GM21526 (cell line): ENCODE data around the gene CAPN15.
"Not testable (repeated sequence)": the region's sequence is repeated elsewhere in the genome, so short reads cannot be mapped to it uniquely, and the experiment has no call there.

Source experiments
- ATAC-seq: cut with Tn5 transposase; IDR thresholded peaks from one replicate; pipeline ENCODE4 v1.9.1; 2021; ENCODE audit warnings: moderate library complexity; ENCODE audit not compliant: unreplicated experiment, low FRiP score

The CAPN15 gene

GRCh38 chr16:505479-506245 is 21.9 kb upstream of the CAPN15 start:
- ATAC-seq, result no peak

- ATAC-seq, result no peak
Measured at GRCh38 chr16:506246-506546, 21.3 kb upstream of the CAPN15 start.

DNA sequence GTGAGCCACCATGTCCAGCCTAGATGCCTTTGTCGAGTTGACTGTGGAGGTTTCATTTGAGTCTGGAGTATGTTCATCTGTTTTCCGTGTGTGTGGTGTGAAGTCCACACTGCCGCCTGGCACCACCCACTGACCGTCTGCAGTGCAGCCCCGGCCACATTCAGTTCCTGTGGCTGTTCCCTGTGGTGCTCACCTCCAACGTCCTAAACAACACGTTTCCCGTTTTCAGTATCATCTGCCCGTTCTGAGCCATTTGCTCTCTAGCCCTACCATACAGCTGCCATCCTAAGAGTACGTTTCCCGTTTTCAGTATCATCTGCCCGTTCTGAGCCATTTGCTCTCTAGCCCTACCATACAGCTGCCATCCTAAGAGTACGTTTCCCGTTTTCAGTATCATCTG is 20.0 kb upstream of the CAPN15 start:
- ATAC-seq, result not testable (repeated sequence)

GRCh38 chr16:507996-508395 is 19.5 kb upstream of the CAPN15 start:
- ATAC-seq, result no peak

GRCh38 chr16:508884-509736 is 18.4 kb upstream of the CAPN15 start:
- ATAC-seq, result no peak

DNA sequence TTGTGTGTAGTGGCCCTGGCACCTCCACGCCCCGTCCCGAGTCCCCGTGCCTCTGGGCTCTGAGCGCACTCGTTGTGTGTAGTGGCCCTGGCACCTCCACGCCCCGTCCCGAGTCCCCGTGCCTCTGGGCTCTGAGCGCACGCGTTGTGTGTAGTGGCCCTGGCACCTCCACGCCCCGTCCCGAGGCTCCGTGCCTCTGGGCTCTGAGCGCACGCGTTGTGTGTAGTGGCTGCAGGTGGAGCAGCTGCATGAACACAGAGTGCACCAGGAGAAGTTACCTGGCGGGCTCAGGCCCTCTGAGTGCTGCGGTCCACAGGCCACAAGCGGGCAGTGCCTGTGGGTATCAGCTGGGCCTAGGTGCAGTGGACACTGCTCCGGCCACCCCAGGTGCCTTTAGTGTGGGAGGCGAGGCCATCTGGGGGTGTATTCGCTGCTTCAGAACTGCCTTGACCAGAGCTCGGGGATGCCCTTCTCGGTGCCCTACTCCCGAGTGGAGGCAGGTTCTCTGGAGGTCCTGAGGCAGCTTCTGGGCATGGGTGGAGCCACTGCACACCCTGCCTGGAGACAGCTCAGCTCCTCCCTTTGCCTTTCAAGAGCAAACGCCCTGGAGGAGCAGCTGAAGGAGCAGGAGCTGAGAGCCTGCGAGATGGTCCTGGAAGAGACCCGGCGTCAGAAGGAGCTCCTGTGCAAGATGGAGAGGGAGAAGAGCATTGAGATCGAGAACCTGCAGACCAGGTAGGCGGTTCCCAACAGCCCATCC is 17.3 kb upstream of the CAPN15 start:
- no peak for ATAC-seq

DNA sequence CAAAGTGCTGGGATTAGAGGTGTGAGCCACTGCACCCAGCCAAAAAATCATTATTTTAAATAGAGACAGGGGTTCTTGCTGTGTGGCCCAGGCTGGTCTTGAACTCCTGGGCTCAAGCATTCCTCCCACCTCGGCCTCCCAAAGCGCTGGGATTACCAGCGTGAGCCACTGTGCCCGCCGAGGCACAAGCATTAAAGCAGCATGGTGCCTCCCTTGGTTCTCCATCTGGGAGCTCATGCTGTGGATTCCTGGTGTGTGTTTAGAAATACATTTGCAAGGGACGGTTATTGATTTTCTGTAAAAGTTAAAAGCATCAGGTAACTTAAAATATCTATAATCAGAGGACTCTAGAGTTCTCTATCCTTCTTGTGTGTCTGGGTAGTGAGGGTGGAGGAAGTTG is 14.7 kb upstream of the CAPN15 start:
- ATAC-seq, result no peak

DNA sequence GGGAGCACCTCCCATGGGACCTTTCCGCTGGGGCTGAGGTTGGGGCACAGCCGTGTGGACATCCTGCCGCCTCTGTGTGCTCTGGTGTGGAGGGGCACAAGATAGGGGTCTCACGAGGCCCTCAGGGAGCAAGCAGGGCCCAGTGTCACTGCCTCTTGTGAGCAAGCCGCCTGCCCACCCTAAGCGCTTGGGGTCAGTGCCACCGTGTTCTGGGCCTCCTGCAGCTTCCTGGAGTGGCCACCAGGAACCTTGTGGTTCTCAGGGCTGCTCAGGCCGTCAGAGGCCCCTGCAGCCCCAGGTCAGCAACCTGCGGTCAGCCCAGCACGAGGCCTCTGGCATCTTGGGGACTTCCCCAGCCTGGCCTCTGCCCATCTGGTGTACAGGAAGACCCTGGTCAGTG is 13.6 kb upstream of the CAPN15 start:
- no peak for ATAC-seq

DNA sequence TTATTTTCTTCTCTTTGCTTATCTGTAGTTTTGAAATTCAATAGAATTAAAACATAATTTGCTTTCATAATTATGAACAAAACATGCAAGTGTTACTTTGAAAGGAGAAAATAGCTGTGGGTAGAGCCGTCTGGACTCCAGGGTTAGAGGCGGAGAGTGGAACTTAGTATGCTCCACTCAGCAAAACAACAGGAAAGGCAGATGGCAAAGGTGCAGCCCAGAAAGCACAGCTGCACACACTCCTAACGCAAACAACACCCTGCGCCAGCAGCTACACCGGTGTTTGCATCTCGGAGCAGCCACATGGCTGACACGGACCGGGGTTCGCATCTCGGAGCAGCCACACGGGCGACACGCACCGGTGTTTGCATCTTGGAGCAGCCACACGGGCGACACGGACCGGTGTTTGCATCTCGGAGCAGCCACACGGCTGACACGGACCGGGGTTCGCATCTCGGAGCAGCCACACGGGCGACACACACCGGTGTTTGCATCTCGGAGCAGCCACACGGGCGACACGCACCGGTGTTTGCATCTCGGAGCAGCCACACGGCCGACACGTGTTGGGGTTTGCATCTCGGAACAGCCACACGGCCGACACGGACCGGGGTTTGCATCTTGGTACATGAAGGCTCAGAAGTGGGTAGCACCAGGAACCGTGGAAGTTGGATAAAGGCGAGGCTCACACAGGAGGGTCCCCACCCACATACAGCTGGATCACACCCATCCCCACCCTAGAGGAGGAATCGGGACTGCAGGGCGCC is 12.2 kb upstream of the CAPN15 start:
- ATAC-seq, result no peak

DNA sequence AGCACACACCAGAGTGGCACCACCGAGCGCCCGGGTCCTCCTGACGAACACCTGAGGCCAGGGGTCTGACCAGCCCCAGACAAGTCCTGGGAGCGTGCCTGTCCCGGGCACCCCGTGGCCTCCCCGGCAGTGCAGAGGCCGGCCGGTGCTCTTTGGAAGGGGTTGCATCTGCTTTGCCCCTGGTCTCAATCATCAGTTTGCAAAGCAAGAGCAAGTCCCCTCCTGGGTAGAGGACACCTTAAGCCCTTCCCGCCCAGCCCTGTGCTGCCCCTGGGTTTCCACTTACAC is 11.6 kb upstream of the CAPN15 start:
- ATAC-seq, result no peak

DNA sequence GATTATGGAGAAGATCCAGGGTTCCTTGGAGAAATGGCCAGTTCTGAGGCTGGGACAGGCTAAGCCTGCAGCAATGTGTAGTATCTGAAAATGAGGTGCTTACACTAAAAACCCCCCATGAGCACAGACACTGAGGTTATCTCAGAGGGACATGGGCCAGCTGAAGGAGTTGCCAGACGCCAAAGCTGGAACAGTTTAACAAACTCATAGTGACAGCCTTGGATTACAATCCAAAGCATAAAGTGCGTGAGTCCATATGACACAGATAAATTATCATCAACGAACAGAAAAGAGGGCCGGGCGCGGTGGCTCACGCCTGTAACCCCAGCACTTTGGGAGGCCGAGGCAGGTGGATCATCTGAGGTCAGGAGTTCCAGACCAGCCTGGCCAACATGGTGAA is 11.2 kb upstream of the CAPN15 start:
- ATAC-seq, result no peak

GRCh38 chr16:518858-519257 is 8.7 kb upstream of the CAPN15 start:
- ATAC-seq, result no peak

DNA sequence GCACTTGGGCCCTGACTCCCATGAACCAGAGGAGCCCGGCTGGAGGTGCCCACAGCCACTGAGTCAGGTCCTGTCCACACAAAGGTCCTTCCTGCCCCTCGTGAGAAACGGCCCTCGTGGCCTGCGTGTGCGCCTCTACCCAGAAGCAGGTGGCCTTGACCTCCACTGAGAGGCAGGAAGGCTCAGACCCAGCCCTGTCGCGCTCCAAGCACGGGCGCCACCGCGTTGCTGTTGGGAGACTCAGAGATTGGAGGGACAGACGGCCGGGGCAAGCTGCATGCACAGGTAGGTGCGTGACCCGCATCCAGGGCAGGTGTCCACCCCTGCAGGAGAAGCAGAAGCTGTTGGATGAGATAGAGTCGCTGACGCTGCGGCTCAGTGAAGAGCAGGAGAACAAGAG is 8.1 kb upstream of the CAPN15 start:
- ATAC-seq, result no peak

DNA sequence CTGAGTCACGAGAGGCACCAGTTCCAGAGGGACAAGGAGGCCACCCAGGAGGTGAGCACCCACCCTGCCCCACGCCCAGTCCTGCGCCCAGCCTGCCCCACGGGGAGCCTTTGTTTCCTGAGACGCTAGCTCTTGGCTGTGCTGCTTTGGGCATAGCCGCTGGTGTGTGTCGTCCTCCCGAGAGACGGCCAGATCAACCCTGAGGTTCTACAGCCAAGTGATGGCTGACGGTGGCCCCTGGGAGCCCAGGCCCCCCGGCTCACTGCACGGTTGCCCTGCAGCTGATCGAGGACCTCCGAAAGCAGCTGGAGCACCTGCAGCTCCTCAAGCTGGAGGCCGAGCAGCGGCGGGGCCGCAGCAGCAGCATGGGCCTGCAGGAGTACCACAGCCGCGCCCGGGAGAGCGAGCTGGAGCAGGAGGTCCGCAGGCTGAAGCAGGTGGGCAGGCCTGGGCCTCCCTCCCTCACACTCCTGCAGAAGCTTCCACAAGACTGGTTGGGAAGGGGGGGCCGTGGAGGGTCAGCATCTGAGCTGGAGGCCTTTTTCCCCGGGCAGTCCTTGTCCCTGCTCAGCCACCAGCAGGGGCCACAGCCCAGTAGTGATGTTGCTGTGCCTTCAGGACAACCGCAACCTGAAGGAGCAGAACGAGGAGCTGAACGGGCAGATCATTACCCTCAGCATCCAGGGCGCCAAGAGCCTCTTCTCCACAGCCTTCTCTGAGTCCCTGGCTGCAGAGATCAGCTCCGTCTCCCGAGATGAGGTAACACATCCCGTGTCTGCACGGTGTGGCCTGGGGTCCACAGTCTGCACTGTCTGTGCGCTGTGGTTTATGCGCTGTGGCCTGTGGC is 7.4 kb upstream of the CAPN15 start:
- ATAC-seq, result no peak

DNA sequence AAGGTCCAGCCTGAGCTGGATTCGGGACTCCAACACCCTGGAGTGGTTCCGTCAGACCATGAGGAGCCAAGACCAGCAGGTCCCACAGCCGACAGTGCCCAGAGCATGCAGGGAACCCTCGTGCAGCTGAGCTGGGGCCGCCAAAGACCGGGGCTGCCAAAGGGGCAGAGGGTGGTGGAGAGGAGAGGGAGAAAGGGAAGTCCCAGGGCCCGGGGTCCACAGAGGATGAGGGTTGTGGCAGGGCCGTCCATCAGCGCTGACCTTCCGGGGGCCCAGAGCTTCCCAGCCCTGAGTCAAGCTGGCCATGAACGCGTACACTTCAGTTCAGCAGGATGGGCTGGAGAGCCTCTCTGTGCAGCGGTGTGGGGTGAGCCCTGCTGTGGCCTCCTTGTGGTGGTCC is 6.7 kb upstream of the CAPN15 start:
- no peak for ATAC-seq

- ATAC-seq, result no peak
Measured at GRCh38 chr16:521381-522210, 5.9 kb upstream of the CAPN15 start.

DNA sequence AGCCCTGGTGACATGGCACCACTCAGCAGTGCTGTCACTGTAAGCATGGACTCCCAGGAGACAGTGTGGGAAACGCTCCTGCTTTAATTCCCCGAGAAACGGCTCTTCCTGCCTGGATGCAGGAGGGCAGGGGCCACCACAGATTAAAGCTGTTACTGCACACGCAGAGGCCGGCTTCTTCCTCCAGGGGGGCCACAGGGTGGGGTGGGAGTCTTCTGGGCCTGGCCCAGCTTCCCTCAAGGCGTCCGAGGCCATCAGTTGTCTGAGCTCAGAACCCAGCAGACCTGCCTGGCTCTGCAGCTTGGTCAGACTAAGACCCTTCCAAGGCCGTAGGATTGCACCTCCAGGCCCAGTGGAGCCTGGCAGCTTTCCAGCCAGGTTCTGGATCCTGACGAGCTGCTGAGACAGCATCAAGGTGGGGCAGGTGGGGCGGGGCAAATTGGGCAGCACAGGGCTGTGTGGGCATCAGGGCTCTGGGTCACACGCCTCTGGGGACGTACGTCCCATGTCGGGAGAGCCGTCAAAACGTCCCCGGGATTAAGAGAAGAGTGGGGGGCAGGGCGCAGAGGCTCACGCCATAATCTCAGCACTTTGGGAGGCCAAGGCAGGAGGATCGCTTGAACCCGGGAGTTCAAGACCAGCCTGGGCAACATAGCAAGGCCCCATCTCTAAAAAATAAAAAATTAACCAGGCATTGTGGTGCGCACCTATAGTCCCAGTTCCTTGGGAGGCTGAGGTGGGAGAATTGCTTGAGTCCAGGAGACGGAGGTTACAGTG is 5.0 kb upstream of the CAPN15 start:
- ATAC-seq, result no peak

GRCh38 chr16:523097-523741 is 4.3 kb upstream of the CAPN15 start:
- ATAC-seq, result no peak
